Duodenal mucosa (tissue), 2 donors: Measurements from ENCODE around the gene RNF39.

Experiments
- H3K27ac ChIP-seq: one replicate; pipeline ENCODE4 v1.7.0; 2013; ENCODE audit warnings: low read depth, low read length
- H3K27me3 ChIP-seq, 2 donors: one replicate each; pipeline ENCODE4 v1.7.0; 2013; ENCODE audit warnings: low read length in 2 of 2, control low read depth in 1 of 2; ENCODE audit not compliant: insufficient read depth in 2 of 2, control insufficient read depth in 1 of 2
- H3K36me3 ChIP-seq, 2 donors: one replicate each; pipeline ENCODE4 v1.7.0; 2013; ENCODE audit warnings: low read length in 2 of 2, control low read depth in 1 of 2; ENCODE audit not compliant: insufficient read depth in 2 of 2, control insufficient read depth in 1 of 2
- H3K4me1 ChIP-seq, 2 donors: one replicate each; pipeline ENCODE4 v1.7.0; 2013; ENCODE audit warnings: low read length in 2 of 2, control low read depth in 1 of 2; ENCODE audit not compliant: insufficient read depth in 2 of 2, control insufficient read depth in 1 of 2
- H3K4me3 ChIP-seq, 2 donors: one replicate each; pipeline ENCODE4 v1.7.0; 2013; ENCODE audit warnings: low read length in 2 of 2, low read depth in 1 of 2
- H3K9ac ChIP-seq, 2 donors: one replicate each; pipeline ENCODE4 v1.7.0; 2013; ENCODE audit warnings: low read length in 2 of 2, low read depth in 1 of 2
- H3K9me3 ChIP-seq, 2 donors: one replicate each; pipeline ENCODE4 v1.7.0; 2013; ENCODE audit warnings: low read length in 2 of 2, control low read depth in 1 of 2; ENCODE audit not compliant: control insufficient read depth in 1 of 2

Gene RNF39

DNA sequence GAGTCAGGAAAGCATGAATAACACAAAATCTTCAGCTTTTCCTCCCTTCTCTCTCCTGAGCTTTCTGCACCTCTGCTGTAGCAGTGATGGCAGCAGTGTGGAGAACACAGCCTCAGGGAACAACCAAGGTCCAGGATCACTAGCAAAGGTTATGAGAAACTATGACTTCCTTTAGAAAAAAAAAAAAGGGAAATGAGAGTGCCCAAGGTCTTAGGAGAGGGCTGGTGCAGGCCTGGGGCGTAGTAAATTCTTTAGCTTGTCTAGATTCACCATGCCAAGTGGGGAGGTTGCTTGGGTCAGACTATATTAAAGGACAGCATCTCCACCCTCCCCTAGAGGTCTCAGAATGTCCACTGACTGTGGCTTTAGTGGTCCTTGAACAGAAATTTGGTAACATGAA, 54.9 kb downstream of the RNF39 start:
- no peak overlapping the region for H3K27ac ChIP-seq
- no peaks in the 10 kb centered on the region for H3K4me1 ChIP-seq
- no peak overlapping the region for H3K4me3 ChIP-seq
- H3K36me3 ChIP-seq, result peaks cover 0 to 11% of the 10 kb centered on the region in 2 donors
- no peak overlapping the region for H3K9ac ChIP-seq
- H3K9me3 ChIP-seq, result no peaks in the 10 kb centered on the region
- H3K27me3 ChIP-seq, result no peaks in the 10 kb centered on the region
